CD4-positive, alpha-beta memory T cell (primary cell): ENCODE data around the gene PARL. TPM values are rescaled to one million over a fixed set of nuclear protein-coding genes. Genes with fewer than 3 reads are reported as not detected.

ENCODE experiments used
- CTCF ChIA-PET: fragments of 350-600 bp; sonication (Branson Sonifier 250); formaldehyde crosslinking; loops from one replicate; lab custom pipeline; 2021; ENCODE audit warnings: inconsistent platforms; ENCODE audit not compliant: partially characterized antibody; lab: Charles Lee
- POLR2A ChIA-PET: fragments of 350-600 bp; sonication (Branson Sonifier 250); formaldehyde crosslinking; loops from one replicate; lab custom pipeline; 2021; ENCODE audit not compliant: partially characterized antibody; lab: Charles Lee
- DNase-seq, 5 donors: peaks; one replicate each; pipeline versions ENCODE4 v3.0.0 to v3.0.0-alpha.2; 2020 to 2022; ENCODE audit warnings: mixed read lengths in 1 of 5
- H3K27ac ChIP-seq: one replicate; pipeline ENCODE4 v1.7.0; 2013; ENCODE audit warnings: low read depth, low read length
- H3K27me3 ChIP-seq: 2 replicates; pipeline ENCODE4 v1.7.0; 2013; ENCODE audit warnings: mild to moderate bottlenecking, low read length, moderate library complexity; ENCODE audit not compliant: insufficient read depth
- H3K36me3 ChIP-seq: 2 replicates; pipeline ENCODE4 v1.7.0; 2013; ENCODE audit warnings: mild to moderate bottlenecking, low read length, moderate library complexity; ENCODE audit not compliant: insufficient read depth
- H3K4me1 ChIP-seq: 2 replicates; pipeline ENCODE4 v1.7.0; 2013; ENCODE audit warnings: mild to moderate bottlenecking, low read length, moderate library complexity; ENCODE audit not compliant: insufficient read depth
- H3K4me3 ChIP-seq, 2 donors: one replicate each; pipeline ENCODE4 v1.7.0; 2013; ENCODE audit warnings: low read length in 2 of 2, mild to moderate bottlenecking in 1 of 2
- H3K9me3 ChIP-seq, 2 donors: one replicate each; pipeline ENCODE4 v1.7.0; 2013; ENCODE audit warnings: low read length in 2 of 2, control low read depth in 1 of 2; ENCODE audit not compliant: control insufficient read depth in 1 of 2
- H3K27ac Mint-ChIP-seq, 7 donors: one replicate each; pipeline ENCODE4 v1.8.0; 2020 to 2021; ENCODE audit warnings: mixed read lengths in 7 of 7, mild to moderate bottlenecking in 6 of 7, inconsistent platforms in 3 of 7, moderate library complexity in 3 of 7
- H3K27me3 Mint-ChIP-seq, 2 donors: one replicate each; pipeline ENCODE4 v1.8.0; 2020 to 2021; ENCODE audit warnings: mixed read lengths in 2 of 2
- H3K36me3 Mint-ChIP-seq, 2 donors: one replicate each; pipeline ENCODE4 v1.8.0; 2020 to 2021; ENCODE audit warnings: mixed read lengths in 2 of 2, inconsistent platforms in 1 of 2, mild to moderate bottlenecking in 1 of 2
- H3K4me1 Mint-ChIP-seq, 4 donors: one replicate each; pipeline ENCODE4 v1.8.0; 2020 to 2021; ENCODE audit warnings: mixed read lengths in 4 of 4, mild to moderate bottlenecking in 1 of 4
- H3K4me3 Mint-ChIP-seq, 8 donors: one replicate each; pipeline ENCODE4 v1.8.0; 2020 to 2021; ENCODE audit warnings: mixed read lengths in 8 of 8, mild to moderate bottlenecking in 7 of 8, moderate library complexity in 6 of 8, inconsistent platforms in 3 of 8
- H3K9me3 Mint-ChIP-seq, 8 donors: one replicate each; pipeline ENCODE4 v1.8.0; 2020 to 2021; ENCODE audit warnings: mixed read lengths in 8 of 8, mild to moderate bottlenecking in 5 of 8, inconsistent platforms in 3 of 8, moderate library complexity in 1 of 8
- intact Hi-C: fragments of 100-400 bp; cut with micrococcal nuclease; formaldehyde crosslinking; loops from one replicate; pipeline ENCODE4 v1.15.1; 2023
- polyA plus RNA-seq, 2 donors: library from polyadenylated mRNA; unstranded; fragments of 300-500 nt; fragmentation: Illumina TruSeq; gene quantifications; one replicate each; pipeline ENCODE4 v1.2.3, GENCODE V29; 2021
- total RNA-seq, 2 experiments: library from RNA; stranded (reverse); gene quantifications; one replicate each; pipeline ENCODE4 v1.2.3, GENCODE V29; 2021

The PARL gene
- total and polyA plus RNA-seq, 4 experiments from 2014 or later, result 46.9 to 168 (median 75.1) TPM

DNA sequence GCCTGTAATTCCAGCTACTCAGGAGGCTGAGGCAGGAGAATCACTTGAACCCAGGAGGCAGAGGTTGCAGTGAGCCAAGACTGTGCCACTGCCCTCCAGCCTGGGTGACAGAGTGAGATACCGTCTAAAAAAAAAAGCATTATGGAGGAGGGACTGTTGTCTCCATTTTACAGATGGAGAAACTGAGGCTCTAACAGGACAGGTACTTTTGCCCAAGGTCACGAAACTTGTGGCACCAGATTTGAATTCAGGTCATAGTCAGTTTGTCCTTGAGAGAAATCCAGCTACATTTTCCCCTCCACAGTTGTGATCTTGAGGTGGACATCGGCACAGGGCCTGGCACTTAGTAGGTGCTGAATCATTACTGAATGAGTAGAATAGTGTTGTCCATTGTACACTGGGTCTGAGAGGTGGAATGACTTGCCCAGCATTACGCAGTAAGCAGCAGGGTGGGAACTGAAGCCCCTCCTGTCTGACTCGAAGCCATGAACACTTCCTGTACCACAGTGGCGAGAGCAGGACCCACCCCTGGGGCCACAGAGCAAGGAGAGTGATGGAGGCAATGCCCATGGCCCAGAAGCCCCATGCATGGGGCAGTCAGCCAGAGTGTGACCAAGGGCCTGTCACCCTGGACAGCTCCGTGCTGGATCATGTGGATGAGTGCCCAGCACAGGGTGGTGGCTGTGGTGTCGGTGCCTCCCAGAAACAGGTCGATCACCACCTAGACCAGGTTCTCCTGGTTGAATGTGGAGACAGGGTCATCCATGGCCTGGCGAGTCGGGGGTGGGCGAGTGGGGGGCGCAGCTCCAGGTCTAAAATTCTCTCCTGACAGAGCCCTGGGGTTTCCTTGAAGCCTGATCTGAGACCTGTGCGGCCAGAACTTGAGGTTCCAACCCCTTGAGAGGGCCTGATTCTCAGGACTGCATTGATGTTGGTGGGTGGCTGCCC lies 20.4 kb upstream of the PARL start:
- no peaks in the 10 kb centered on the region for H3K27me3 ChIP-seq
- CTCF ChIA-PET, result interaction anchor here (1.4 to 2.3 kb wide), 2 partner anchors 9 to 13 kb away, joined by 3 to 9 read pairs; no protein-coding TSS in a partner anchor
- intact Hi-C loops, result no loop called here

DNA sequence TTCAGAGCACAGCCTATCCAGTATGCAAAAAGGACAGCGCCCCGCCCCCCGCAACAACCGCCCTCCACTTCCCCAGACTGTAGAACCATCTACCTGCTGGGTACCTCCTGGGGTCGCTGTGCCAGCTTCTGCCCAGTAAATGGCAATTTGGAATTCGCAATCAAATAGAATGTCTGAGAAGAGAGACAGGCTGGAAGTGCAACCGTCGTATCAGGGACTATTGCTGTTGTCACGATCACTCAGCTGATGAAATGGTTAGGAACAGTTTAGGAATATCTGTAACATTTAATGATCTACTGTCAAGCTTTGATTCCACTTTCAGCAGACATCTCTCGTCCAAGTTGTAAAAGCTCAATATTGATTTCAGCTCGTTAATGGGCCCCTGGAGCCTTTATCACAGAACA lies 13.3 kb upstream of the PARL start:
- H3K27me3 Mint-ChIP-seq, result peaks cover 18 to 36% of the 10 kb centered on the region in 2 donors
- intact Hi-C loops, result loop anchor here (5.0 to 10.0 kb wide), 2 partner anchors 239 to 617 kb away; partner anchors contain the start of gene EIF2B5
- Histone ChIP-seq H3K27ac (no peak overlapping the region), H3K27me3 (no peaks in the 10 kb centered on the region), H3K9me3 (no peaks in the 10 kb centered on the region), H3K36me3 (no peaks in the 10 kb centered on the region), H3K4me1 (no peaks in the 10 kb centered on the region), H3K4me3 (no peak overlapping the region)
- H3K9me3 Mint-ChIP-seq, result peaks cover 0 to 3% (median 0%) of the 10 kb centered on the region in 8 donors
- ChIA-PET POLR2A (no interaction called here), CTCF (interaction anchor here (0.9 to 3.8 kb wide), 5 partner anchors 14 to 881 kb away, joined by 3 to 26 read pairs (median 4); no protein-coding TSS in a partner anchor)
- H3K27ac Mint-ChIP-seq, result no peak overlapping the region
- DNase-seq, result no peak
- peaks cover 0 to 3% (median 1%) of the 10 kb centered on the region in 4 donors for H3K4me1 Mint-ChIP-seq
- H3K4me3 Mint-ChIP-seq, result no peak overlapping the region
- H3K36me3 Mint-ChIP-seq, result no peaks in the 10 kb centered on the region

More for the DNA sequence above, 20.4 kb upstream of the PARL start:
- H3K36me3 ChIP-seq, result no peaks in the 10 kb centered on the region
- H3K27me3 Mint-ChIP-seq, result peaks cover 6 to 7% of the 10 kb centered on the region in 2 donors
- H3K36me3 Mint-ChIP-seq, result no peaks in the 10 kb centered on the region
- no peak overlapping the region for H3K27ac Mint-ChIP-seq
- peaks cover 0 to 2% (median 0%) of the 10 kb centered on the region in 8 donors for H3K9me3 Mint-ChIP-seq
- H3K27ac ChIP-seq, result no peak overlapping the region
- DNase-seq, result no peak
- no peak overlapping the region for H3K4me3 Mint-ChIP-seq
- H3K4me1 ChIP-seq, result no peaks in the 10 kb centered on the region
- POLR2A ChIA-PET, result no interaction called here
- H3K4me3 ChIP-seq, result no peak overlapping the region
- no peaks in the 10 kb centered on the region for H3K9me3 ChIP-seq
- H3K4me1 Mint-ChIP-seq, result no peaks in the 10 kb centered on the region

DNA sequence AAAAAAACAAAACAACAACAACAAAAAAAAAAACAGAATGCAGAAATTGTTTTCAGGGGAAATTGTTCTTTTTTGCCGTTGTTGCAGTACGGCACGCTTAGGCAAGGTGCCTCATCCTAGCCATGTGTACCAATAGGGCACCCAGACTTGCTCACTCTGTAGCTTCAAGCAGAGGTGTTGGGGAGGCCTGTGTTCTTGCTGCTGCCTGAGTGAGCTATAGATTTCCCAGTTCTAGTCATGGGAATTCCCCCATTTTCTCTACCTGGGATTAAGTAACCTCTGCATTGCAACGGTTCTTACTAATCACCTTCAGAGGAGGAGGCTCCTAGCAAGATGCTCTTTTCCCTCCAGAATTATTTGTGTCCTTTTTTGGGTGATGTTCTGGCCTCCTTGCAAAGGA lies 12.9 kb upstream of the PARL start:
- POLR2A ChIA-PET, result no interaction called here
- intact Hi-C loops, result loop anchor here (5.0 to 10.0 kb wide), 2 partner anchors 240 to 617 kb away; partner anchors contain the start of gene EIF2B5
- H3K36me3 ChIP-seq, result no peaks in the 10 kb centered on the region

DNA sequence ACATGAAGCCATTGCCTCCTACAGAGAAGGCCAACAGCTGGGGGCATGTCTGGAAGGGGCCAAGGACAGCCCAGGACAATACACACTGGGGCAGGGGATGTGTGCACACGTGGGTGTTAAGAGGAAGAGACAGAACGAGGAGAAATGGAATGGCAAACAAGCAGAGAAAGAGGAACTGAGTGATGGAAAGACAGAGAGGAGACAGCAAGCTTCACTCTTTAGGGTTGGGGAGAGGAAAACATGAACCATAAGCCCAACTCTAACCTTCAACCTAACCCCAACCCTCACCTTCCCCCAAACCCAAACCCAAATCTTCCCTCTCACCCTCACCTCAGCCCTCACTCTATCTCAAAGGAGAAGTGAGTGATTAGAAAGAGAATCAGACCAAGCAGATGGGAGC lies 11.9 kb upstream of the PARL start:
- Histone ChIP-seq H3K4me3 (no peak overlapping the region), H3K9me3 (no peaks in the 10 kb centered on the region), H3K27me3 (no peaks in the 10 kb centered on the region), H3K36me3 (no peaks in the 10 kb centered on the region), H3K27ac (no peak overlapping the region), H3K4me1 (no peaks in the 10 kb centered on the region)
- DNase-seq, result no peak
- Mint-ChIP-seq H3K9me3 (peaks cover 0 to 3% (median 0%) of the 10 kb centered on the region in 8 donors), H3K4me3 (no peak overlapping the region), H3K27ac (peak overlapping the region in 1 of 7 donors; percentile 55), H3K27me3 (peaks cover 21 to 40% of the 10 kb centered on the region in 2 donors), H3K4me1 (peaks cover 0 to 3% (median 1%) of the 10 kb centered on the region in 4 donors), H3K36me3 (no peaks in the 10 kb centered on the region)
- CTCF ChIA-PET, result interaction anchor here (0.7 to 3.8 kb wide), 9 partner anchors 9 to 645 kb away, joined by 3 to 36 read pairs (median 16); partner anchors contain the start of genes ABCC5, EEF1AKMT4 and PARL
- POLR2A ChIA-PET, result no interaction called here
- intact Hi-C loops, result loop anchor here (5.0 to 10.0 kb wide), 2 partner anchors 241 to 618 kb away; partner anchors contain the start of gene EIF2B5

More for the DNA sequence above, 12.9 kb upstream of the PARL start:
- no peaks in the 10 kb centered on the region for H3K4me1 ChIP-seq
- CTCF ChIA-PET, result interaction anchor here (0.9 to 3.8 kb wide), 8 partner anchors 12 to 881 kb away, joined by 3 to 26 read pairs (median 10); partner anchors contain the start of genes EEF1AKMT4 and PARL
- no peak overlapping the region for H3K27ac ChIP-seq
- Mint-ChIP-seq H3K36me3 (no peaks in the 10 kb centered on the region), H3K27me3 (peaks cover 21 to 40% of the 10 kb centered on the region in 2 donors), H3K9me3 (peaks cover 0 to 3% (median 0%) of the 10 kb centered on the region in 8 donors), H3K27ac (no peak overlapping the region), H3K4me1 (peaks cover 0 to 3% (median 1%) of the 10 kb centered on the region in 4 donors), H3K4me3 (no peak overlapping the region)
- no peaks in the 10 kb centered on the region for H3K9me3 ChIP-seq
- H3K4me3 ChIP-seq, result no peak overlapping the region
- no peak for DNase-seq
- H3K27me3 ChIP-seq, result no peaks in the 10 kb centered on the region

DNA sequence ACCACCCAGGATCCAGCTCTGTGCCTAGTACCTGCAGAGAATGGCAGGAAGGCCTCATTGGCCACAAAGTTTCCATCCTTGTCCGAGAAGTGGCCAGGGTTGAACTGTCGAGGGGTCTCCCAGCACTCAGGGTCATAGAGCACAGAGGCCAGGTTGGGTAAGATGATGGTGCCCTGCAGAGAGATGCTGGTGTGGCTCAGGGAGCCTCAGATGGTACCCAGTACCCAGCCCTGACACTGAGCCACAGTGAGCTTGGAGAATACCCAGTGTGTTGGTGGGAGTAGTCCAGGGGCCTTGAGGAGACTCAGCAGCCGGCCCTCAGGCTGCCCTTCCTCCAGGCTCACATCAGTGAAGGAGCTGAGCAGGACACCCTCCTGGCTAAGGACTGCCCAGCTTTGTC lies 11.5 kb upstream of the PARL start:
- Mint-ChIP-seq H3K4me3 (no peak overlapping the region), H3K27me3 (peaks cover 19 to 39% of the 10 kb centered on the region in 2 donors), H3K9me3 (peaks cover 0 to 3% (median 0%) of the 10 kb centered on the region in 8 donors), H3K36me3 (no peaks in the 10 kb centered on the region), H3K27ac (peak overlapping the region in 1 of 7 donors; percentile 55), H3K4me1 (peaks cover 0 to 3% (median 1%) of the 10 kb centered on the region in 4 donors)
- Histone ChIP-seq H3K27ac (no peak overlapping the region), H3K4me3 (no peak overlapping the region), H3K9me3 (no peaks in the 10 kb centered on the region), H3K27me3 (no peaks in the 10 kb centered on the region), H3K36me3 (no peaks in the 10 kb centered on the region), H3K4me1 (no peaks in the 10 kb centered on the region)
- intact Hi-C loops, result loop anchor here (5.0 to 10.0 kb wide), 2 partner anchors 241 to 619 kb away; partner anchors contain the start of gene EIF2B5
- POLR2A ChIA-PET, result interaction anchor here (1.0 to 1.1 kb wide), 2 partner anchors 121 to 239 kb away, joined by 3 read pairs; partner anchors contain the start of genes ABCC5 and EIF2B5
- CTCF ChIA-PET, result interaction anchor here (0.7 to 3.8 kb wide), 17 partner anchors 9 to 1690 kb away, joined by 3 to 36 read pairs (median 5); partner anchors contain the start of genes ABCC5, EEF1AKMT4, PARL and SENP2
- DNase-seq, result no peak

DNA sequence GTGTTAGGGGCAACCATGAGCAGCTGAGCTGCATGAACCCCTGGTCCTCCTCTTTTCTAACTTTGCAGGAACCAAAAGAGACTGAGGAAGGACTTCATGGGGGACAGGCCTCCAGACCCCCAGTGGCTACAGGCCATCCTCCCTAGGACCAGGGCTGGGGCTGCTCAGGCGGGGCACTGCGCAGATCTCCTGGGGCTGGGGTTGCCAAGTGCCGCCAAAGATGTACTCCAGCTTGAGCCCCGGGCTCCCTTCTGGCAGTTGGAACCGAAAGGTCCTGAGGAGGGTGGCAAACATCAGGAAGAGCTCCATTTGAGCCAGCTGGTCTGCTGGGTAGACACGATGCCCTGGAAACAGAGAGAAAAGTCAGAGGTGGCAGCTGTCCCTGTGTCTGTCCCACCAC lies 11.1 kb upstream of the PARL start:
- Mint-ChIP-seq H3K27ac (no peak overlapping the region), H3K36me3 (no peaks in the 10 kb centered on the region), H3K9me3 (peaks cover 0 to 3% (median 0%) of the 10 kb centered on the region in 8 donors), H3K4me1 (peaks cover 0 to 3% (median 1%) of the 10 kb centered on the region in 4 donors), H3K27me3 (peaks cover 19 to 41% of the 10 kb centered on the region in 2 donors), H3K4me3 (no peak overlapping the region)
- DNase-seq, result no peak
- intact Hi-C loops, result loop anchor here (1.0 to 10.0 kb wide), 7 partner anchors 122 to 649 kb away; partner anchors contain the start of genes ABCC5 and EIF2B5
- Histone ChIP-seq H3K27ac (no peak overlapping the region), H3K4me1 (no peaks in the 10 kb centered on the region), H3K27me3 (no peaks in the 10 kb centered on the region), H3K9me3 (no peaks in the 10 kb centered on the region), H3K36me3 (no peaks in the 10 kb centered on the region), H3K4me3 (no peak overlapping the region)
- ChIA-PET POLR2A (interaction anchor here (0.7 to 1.1 kb wide), 3 partner anchors 11 to 239 kb away, joined by 3 read pairs; partner anchors contain the start of genes ABCC5, EIF2B5 and PARL), CTCF (interaction anchor here (0.7 to 3.8 kb wide), 26 partner anchors 9 to 1690 kb away, joined by 3 to 36 read pairs (median 4); partner anchors contain the start of genes ABCC5, EEF1AKMT4, PARL and SENP2)
